GM12864 (cell line): ENCODE results near the gene SLIT2.

Source experiments
- DNase-seq: peaks from one replicate; pipeline ENCODE4 v3.0.0-alpha.2; 2011; ENCODE audit warnings: low read depth
- H3K4me3 ChIP-seq: 2 replicates; pipeline ENCODE4 v1.5.1; 2011; ENCODE audit warnings: mild to moderate bottlenecking, low read depth, low read length, control low read depth
- CTCF ChIP-seq: IDR thresholded peaks from 2 replicates; pipeline ENCODE4 v1.5.1; 2011; ENCODE audit warnings: low read depth, mild to moderate bottlenecking, moderate library complexity, low read length, control low read depth, inconsistent platforms; ENCODE audit errors: missing control alignments

The SLIT2 gene

GRCh38 chr4:20287246-20287645 lies 35.5 kb downstream of the SLIT2 start:
- no peak for TF ChIP-seq CTCF

GRCh38 chr4:20288047-20288650 lies 36.4 kb downstream of the SLIT2 start:
- H3K4me3 ChIP-seq, result no peak overlapping the region
- no peak for TF ChIP-seq CTCF
- DNase-seq, result no peak

More at GRCh38 chr4:20287246-20287645, 35.5 kb downstream of the SLIT2 start:
- no peak overlapping the region for H3K4me3 ChIP-seq
- DNase-seq, result no peak

GRCh38 chr4:20288846-20289512 lies 37.3 kb downstream of the SLIT2 start:
- DNase-seq, result no peak
- TF ChIP-seq CTCF, result no peak
- no peak overlapping the region for H3K4me3 ChIP-seq

GRCh38 chr4:20289782-20290181 lies 38.1 kb downstream of the SLIT2 start:
- no peak for TF ChIP-seq CTCF
- H3K4me3 ChIP-seq, result no peak overlapping the region
- no peak for DNase-seq

GRCh38 chr4:20292739-20293138 lies 41.0 kb downstream of the SLIT2 start:
- TF ChIP-seq CTCF, result no peak
- H3K4me3 ChIP-seq, result no peak overlapping the region
- DNase-seq, result no peak

- TF ChIP-seq CTCF, result no peak
- no peak overlapping the region for H3K4me3 ChIP-seq
- no peak for DNase-seq
Measured at GRCh38 chr4:20297261-20297660, 45.6 kb downstream of the SLIT2 start.

GRCh38 chr4:20297783-20298182 lies 46.1 kb downstream of the SLIT2 start:
- H3K4me3 ChIP-seq, result no peak overlapping the region
- DNase-seq, result no peak
- no peak for TF ChIP-seq CTCF
